ENCODE results near the gene BNC2.

The BNC2 gene

DNA sequence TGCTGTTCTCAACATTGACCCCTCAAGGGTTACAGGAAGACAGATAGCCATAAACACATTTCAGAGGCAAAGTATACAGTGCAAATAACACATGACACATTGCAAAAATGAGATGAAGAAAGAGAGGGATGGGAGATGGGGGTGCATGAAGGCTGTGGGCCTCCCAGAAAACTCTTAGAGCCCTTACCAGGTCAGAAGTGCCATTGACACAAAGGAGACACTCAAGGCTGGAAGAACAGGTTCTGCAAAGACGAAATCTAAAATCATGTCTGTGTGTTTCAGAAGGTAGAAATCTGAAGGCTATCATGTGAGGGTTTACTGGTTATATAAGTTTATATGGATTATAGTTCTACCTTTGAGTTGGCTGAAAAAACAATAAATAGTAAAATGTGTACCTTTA lies 318.8 kb downstream of the BNC2 start:
- H2BK5ac ChIP-seq (ENCODE audit: low read length) = no peak overlapping the region
- H3K27me3 ChIP-seq (ENCODE audit: insufficient read depth, low read length, poor library complexity) = no peaks in the 10 kb centered on the region
- no peak overlapping the region for H3K4ac ChIP-seq (ENCODE audit: low read depth, low read length)
- no peaks in the 10 kb centered on the region for H3K79me2 ChIP-seq (ENCODE audit: control insufficient read depth, insufficient read depth, low read length)
- H3K4me3 ChIP-seq (ENCODE audit: low read length) = no peak overlapping the region
- no peak overlapping the region for H3K9ac ChIP-seq (ENCODE audit: low read length)
- H2BK120ac ChIP-seq (ENCODE audit: low read depth, low read length) = no peak overlapping the region
- no peak overlapping the region for H4K8ac ChIP-seq (ENCODE audit: low read depth, low read length)
- H2BK15ac ChIP-seq (replicated peaks; ENCODE audit: low read depth) = no peak overlapping the region
- no peak overlapping the region for H3K18ac ChIP-seq (ENCODE audit: low read length)
- H2AK5ac ChIP-seq (ENCODE audit: low read length) = no peak overlapping the region
- no peak for DNase-seq
- H3K56ac ChIP-seq (ENCODE audit: low read length) = no peak overlapping the region
- no CpG with 5 or more reads among the region's 1 CpG for WGBS (ENCODE audit: extremely low coverage, insufficient coverage, low lambda C conversion rate)
- no peaks in the 10 kb centered on the region for H3K36me3 ChIP-seq (ENCODE audit: control insufficient read depth, insufficient read depth, low read length)
- H3K79me1 ChIP-seq (ENCODE audit: low read length) = no peaks in the 10 kb centered on the region
- no peak overlapping the region for H3K27ac ChIP-seq (ENCODE audit: low read depth, low read length)
- no peak overlapping the region for H4K5ac ChIP-seq (ENCODE audit: low read length)
- H3K23ac ChIP-seq (ENCODE audit: low read length) = no peak overlapping the region
- H3K4me1 ChIP-seq (ENCODE audit: control insufficient read depth, low read depth, low read length) = peaks cover 5% of the 10 kb centered on the region
- no peak overlapping the region for H3K4me2 ChIP-seq (ENCODE audit: low read length)

GRCh38 chr9:16545639-16546038 lies 324.8 kb downstream of the BNC2 start:
- no peaks in the 10 kb centered on the region for H3K27me3 ChIP-seq (ENCODE audit: insufficient read depth, low read length, poor library complexity)
- no peaks in the 10 kb centered on the region for H3K4me1 ChIP-seq (ENCODE audit: control insufficient read depth, low read depth, low read length)
- no peak overlapping the region for H3K18ac ChIP-seq (ENCODE audit: low read length)
- H4K5ac ChIP-seq (ENCODE audit: low read length) = no peak overlapping the region
- H3K79me1 ChIP-seq (ENCODE audit: low read length) = no peaks in the 10 kb centered on the region
- H2BK15ac ChIP-seq (replicated peaks; ENCODE audit: low read depth) = no peak overlapping the region
- no peak for DNase-seq
- no CpG with 5 or more reads among the region's 3 CpGs for WGBS (ENCODE audit: extremely low coverage, insufficient coverage, low lambda C conversion rate)
- H3K4me3 ChIP-seq (ENCODE audit: low read length) = no peak overlapping the region
- no peak overlapping the region for H3K27ac ChIP-seq (ENCODE audit: low read depth, low read length)
- H2BK120ac ChIP-seq (ENCODE audit: low read depth, low read length) = no peak overlapping the region
- H3K23ac ChIP-seq (ENCODE audit: low read length) = no peak overlapping the region
- H2BK5ac ChIP-seq (ENCODE audit: low read length) = no peak overlapping the region
- no peaks in the 10 kb centered on the region for H3K36me3 ChIP-seq (ENCODE audit: control insufficient read depth, insufficient read depth, low read length)
- no peak overlapping the region for H3K4ac ChIP-seq (ENCODE audit: low read depth, low read length)
- no peaks in the 10 kb centered on the region for H3K79me2 ChIP-seq (ENCODE audit: control insufficient read depth, insufficient read depth, low read length)
- no peak overlapping the region for H3K9ac ChIP-seq (ENCODE audit: low read length)
- no peak overlapping the region for H3K56ac ChIP-seq (ENCODE audit: low read length)
- H2AK5ac ChIP-seq (ENCODE audit: low read length) = no peak overlapping the region
- H3K4me2 ChIP-seq (ENCODE audit: low read length) = no peak overlapping the region
- H4K8ac ChIP-seq (ENCODE audit: low read depth, low read length) = no peak overlapping the region

DNA sequence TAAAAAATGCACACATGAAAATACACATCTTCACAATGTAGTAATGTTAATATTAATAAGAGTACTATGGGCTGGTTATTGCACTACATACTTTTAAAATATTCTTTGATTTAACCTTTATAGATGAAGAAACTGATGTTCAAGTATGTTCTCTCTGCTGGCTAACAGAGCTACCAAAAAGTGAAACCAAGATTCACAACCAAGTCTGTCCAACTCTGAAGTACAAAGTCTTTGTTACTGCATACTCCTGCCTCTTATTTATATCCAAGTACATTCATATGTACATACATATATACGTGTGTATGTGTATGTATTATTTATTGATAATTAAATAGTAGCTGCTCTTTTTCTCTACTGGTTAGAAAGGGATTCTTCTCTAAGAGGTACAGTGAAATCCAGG lies 325.6 kb downstream of the BNC2 start:
- WGBS (ENCODE audit: extremely low coverage, insufficient coverage, low lambda C conversion rate) = no CpG with 5 or more reads among the region's 1 CpG
- H3K27ac ChIP-seq (ENCODE audit: low read depth, low read length) = no peak overlapping the region

DNA sequence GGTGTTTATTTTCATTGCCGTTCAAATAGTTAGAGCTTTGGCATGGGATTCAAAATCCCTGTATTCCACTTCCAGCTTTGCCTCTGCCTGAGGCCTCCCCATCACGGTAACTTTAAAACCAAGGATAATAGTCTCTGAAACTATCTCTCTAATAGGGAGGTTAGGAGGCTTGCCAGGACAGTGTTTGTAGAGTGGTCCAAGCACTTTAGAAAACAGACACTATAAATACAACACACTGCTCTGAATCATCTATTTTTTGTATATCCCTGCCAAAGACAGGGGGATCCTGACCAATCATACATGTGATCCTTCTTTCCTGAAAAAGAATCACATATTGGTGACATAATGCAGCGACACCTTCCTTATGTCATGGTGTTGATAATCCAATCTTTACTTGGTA lies 326.8 kb downstream of the BNC2 start:
- Histone ChIP-seq H3K18ac (ENCODE audit: low read length) (no peak overlapping the region), H3K36me3 (ENCODE audit: control insufficient read depth, insufficient read depth, low read length) (no peaks in the 10 kb centered on the region), H3K79me1 (ENCODE audit: low read length) (no peaks in the 10 kb centered on the region), H3K23ac (ENCODE audit: low read length) (no peak overlapping the region), H3K4me3 (ENCODE audit: low read length) (no peak overlapping the region), H3K9ac (ENCODE audit: low read length) (no peak overlapping the region), H3K79me2 (ENCODE audit: control insufficient read depth, insufficient read depth, low read length) (no peaks in the 10 kb centered on the region), H3K27me3 (ENCODE audit: insufficient read depth, low read length, poor library complexity) (no peaks in the 10 kb centered on the region), H2BK5ac (ENCODE audit: low read length) (no peak overlapping the region), H3K4me2 (ENCODE audit: low read length) (no peak overlapping the region), H2BK120ac (ENCODE audit: low read depth, low read length) (no peak overlapping the region), H4K8ac (ENCODE audit: low read depth, low read length) (no peak overlapping the region), H2BK15ac (replicated peaks; ENCODE audit: low read depth) (no peak overlapping the region), H4K5ac (ENCODE audit: low read length) (no peak overlapping the region), H3K4ac (ENCODE audit: low read depth, low read length) (no peak overlapping the region), H3K56ac (ENCODE audit: low read length) (no peak overlapping the region), H3K27ac (ENCODE audit: low read depth, low read length) (no peak overlapping the region), H2AK5ac (ENCODE audit: low read length) (no peak overlapping the region), H3K4me1 (ENCODE audit: control insufficient read depth, low read depth, low read length) (no peaks in the 10 kb centered on the region)
- no peak for DNase-seq
- WGBS (ENCODE audit: extremely low coverage, insufficient coverage, low lambda C conversion rate) = no CpG with 5 or more reads among the region's 3 CpGs

More for the DNA sequence above, 325.6 kb downstream of the BNC2 start:
- Histone ChIP-seq H3K36me3 (ENCODE audit: control insufficient read depth, insufficient read depth, low read length) (no peaks in the 10 kb centered on the region), H2BK15ac (replicated peaks; ENCODE audit: low read depth) (no peak overlapping the region), H2BK120ac (ENCODE audit: low read depth, low read length) (no peak overlapping the region), H4K5ac (ENCODE audit: low read length) (no peak overlapping the region), H2BK5ac (ENCODE audit: low read length) (no peak overlapping the region), H3K56ac (ENCODE audit: low read length) (no peak overlapping the region), H3K79me2 (ENCODE audit: control insufficient read depth, insufficient read depth, low read length) (no peaks in the 10 kb centered on the region), H3K9ac (ENCODE audit: low read length) (no peak overlapping the region), H3K4me2 (ENCODE audit: low read length) (no peak overlapping the region), H3K4me1 (ENCODE audit: control insufficient read depth, low read depth, low read length) (no peaks in the 10 kb centered on the region), H3K4me3 (ENCODE audit: low read length) (no peak overlapping the region), H3K27me3 (ENCODE audit: insufficient read depth, low read length, poor library complexity) (no peaks in the 10 kb centered on the region), H2AK5ac (ENCODE audit: low read length) (no peak overlapping the region), H3K18ac (ENCODE audit: low read length) (no peak overlapping the region), H3K79me1 (ENCODE audit: low read length) (no peaks in the 10 kb centered on the region), H4K8ac (ENCODE audit: low read depth, low read length) (no peak overlapping the region), H3K4ac (ENCODE audit: low read depth, low read length) (no peak overlapping the region), H3K23ac (ENCODE audit: low read length) (no peak overlapping the region)
- no peak for DNase-seq

DNA sequence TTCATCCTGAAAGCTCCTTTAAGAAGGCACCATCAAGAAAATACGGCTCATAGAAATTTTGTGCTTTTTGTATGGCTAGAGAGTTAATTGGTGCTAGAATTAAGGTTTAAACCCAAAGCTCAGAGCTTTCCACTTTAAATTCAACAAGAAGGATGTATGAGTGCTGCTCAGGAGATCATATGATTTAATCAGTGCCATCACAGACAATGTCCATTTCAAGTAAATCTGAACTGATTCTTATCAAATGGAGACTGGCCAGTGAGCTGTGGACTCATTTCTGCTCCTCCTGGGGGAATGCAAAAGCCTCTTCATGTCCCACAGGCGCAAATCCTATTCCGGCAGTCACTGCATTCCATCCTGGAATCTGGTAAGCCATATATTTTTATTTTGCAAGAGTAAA lies 327.2 kb downstream of the BNC2 start:
- H2BK5ac ChIP-seq (ENCODE audit: low read length) = no peak overlapping the region
- no peaks in the 10 kb centered on the region for H3K79me1 ChIP-seq (ENCODE audit: low read length)
- H3K9ac ChIP-seq (ENCODE audit: low read length) = no peak overlapping the region
- H3K23ac ChIP-seq (ENCODE audit: low read length) = no peak overlapping the region
- no peak overlapping the region for H3K4ac ChIP-seq (ENCODE audit: low read depth, low read length)
- no peaks in the 10 kb centered on the region for H3K4me1 ChIP-seq (ENCODE audit: control insufficient read depth, low read depth, low read length)
- H3K27me3 ChIP-seq (ENCODE audit: insufficient read depth, low read length, poor library complexity) = no peaks in the 10 kb centered on the region
- no peak overlapping the region for H4K8ac ChIP-seq (ENCODE audit: low read depth, low read length)
- no peaks in the 10 kb centered on the region for H3K36me3 ChIP-seq (ENCODE audit: control insufficient read depth, insufficient read depth, low read length)
- H4K5ac ChIP-seq (ENCODE audit: low read length) = no peak overlapping the region
- H3K18ac ChIP-seq (ENCODE audit: low read length) = no peak overlapping the region
- no peak overlapping the region for H3K4me3 ChIP-seq (ENCODE audit: low read length)
- H2BK120ac ChIP-seq (ENCODE audit: low read depth, low read length) = no peak overlapping the region
- no peak overlapping the region for H3K4me2 ChIP-seq (ENCODE audit: low read length)
- DNase-seq = no peak
- no peak overlapping the region for H2AK5ac ChIP-seq (ENCODE audit: low read length)
- H2BK15ac ChIP-seq (replicated peaks; ENCODE audit: low read depth) = no peak overlapping the region
- WGBS (ENCODE audit: extremely low coverage, insufficient coverage, low lambda C conversion rate) = no CpG with 5 or more reads among the region's 3 CpGs
- H3K79me2 ChIP-seq (ENCODE audit: control insufficient read depth, insufficient read depth, low read length) = no peaks in the 10 kb centered on the region
- no peak overlapping the region for H3K27ac ChIP-seq (ENCODE audit: low read depth, low read length)
- H3K56ac ChIP-seq (ENCODE audit: low read length) = no peak overlapping the region

DNA sequence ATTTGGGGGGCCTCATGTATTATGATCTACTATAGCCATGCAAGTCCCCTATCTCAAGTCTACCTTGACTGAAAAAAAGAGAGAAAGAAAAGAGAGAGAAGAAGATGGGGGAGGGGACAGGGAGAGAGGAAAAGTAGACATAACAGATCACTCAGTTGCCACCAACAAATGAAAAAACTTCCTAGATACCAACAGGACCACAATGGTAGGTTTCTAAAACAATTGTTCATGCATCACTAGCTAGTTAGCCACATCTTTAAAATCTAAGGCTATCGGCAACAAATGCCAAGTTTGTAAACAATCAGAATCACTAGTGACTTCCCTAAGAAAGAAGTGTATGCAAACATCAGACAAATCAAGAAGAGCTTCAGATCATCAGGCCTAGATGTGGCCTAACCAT lies 328.2 kb downstream of the BNC2 start:
- Histone ChIP-seq H3K79me1 (ENCODE audit: low read length) (no peaks in the 10 kb centered on the region), H3K56ac (ENCODE audit: low read length) (no peak overlapping the region), H3K27me3 (ENCODE audit: insufficient read depth, low read length, poor library complexity) (no peaks in the 10 kb centered on the region), H3K4me2 (ENCODE audit: low read length) (no peak overlapping the region), H2AK5ac (ENCODE audit: low read length) (no peak overlapping the region), H2BK5ac (ENCODE audit: low read length) (no peak overlapping the region), H3K27ac (ENCODE audit: low read depth, low read length) (no peak overlapping the region), H3K4me1 (ENCODE audit: control insufficient read depth, low read depth, low read length) (no peaks in the 10 kb centered on the region), H3K18ac (ENCODE audit: low read length) (no peak overlapping the region), H3K36me3 (ENCODE audit: control insufficient read depth, insufficient read depth, low read length) (no peaks in the 10 kb centered on the region), H3K9ac (ENCODE audit: low read length) (no peak overlapping the region), H3K4ac (ENCODE audit: low read depth, low read length) (no peak overlapping the region), H4K8ac (ENCODE audit: low read depth, low read length) (no peak overlapping the region), H2BK120ac (ENCODE audit: low read depth, low read length) (no peak overlapping the region), H3K23ac (ENCODE audit: low read length) (no peak overlapping the region), H2BK15ac (replicated peaks; ENCODE audit: low read depth) (no peak overlapping the region), H3K79me2 (ENCODE audit: control insufficient read depth, insufficient read depth, low read length) (no peaks in the 10 kb centered on the region), H4K5ac (ENCODE audit: low read length) (no peak overlapping the region), H3K4me3 (ENCODE audit: low read length) (no peak overlapping the region)
- no peak for DNase-seq
- no CpG with 5 or more reads among the region's 1 CpG for WGBS (ENCODE audit: extremely low coverage, insufficient coverage, low lambda C conversion rate)
